Measurements from ENCODE around the gene MARVELD1.

DNA sequence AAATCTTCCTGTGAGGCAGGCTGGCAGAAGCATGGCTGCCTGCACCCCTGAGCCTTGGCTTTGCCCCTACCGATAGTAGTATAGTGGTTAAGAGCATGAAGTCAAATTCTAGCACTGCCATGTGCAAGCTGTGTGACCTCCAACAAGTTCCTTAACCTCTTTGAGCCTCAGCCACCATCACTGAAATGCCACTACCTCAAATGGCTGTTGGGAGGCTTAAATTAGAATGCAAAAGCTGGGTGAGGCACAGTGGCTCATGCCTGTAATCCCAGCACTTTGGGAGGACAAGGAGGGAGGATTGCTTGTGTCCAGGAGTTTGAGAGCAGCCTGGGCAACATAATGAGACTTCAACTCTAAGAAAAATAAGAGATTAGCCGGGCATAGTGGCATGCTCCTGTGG is 49.9 kb downstream of the MARVELD1 start:
- TF ChIP-seq POLR2A (IDR thresholded peaks at IDR 0.05; ENCODE audit: low read length) = no peak
- no peak for TF ChIP-seq GATA1 (IDR thresholded peaks at IDR 0.05; ENCODE audit: low read depth, low read length)

Measured in erythroblast (primary cell).